ENCODE results near the gene ZSWIM1.
"Not testable (repeated sequence)": the region's sequence is repeated elsewhere in the genome, so short reads cannot be mapped to it uniquely, and the experiment has no call there.

Gene ZSWIM1

GRCh38 chr20:45926731-45927070 lies 45.7 kb downstream of the ZSWIM1 start:
- DNase-seq (ENCODE audit: low read depth), result no peak
- no peak for TF ChIP-seq CTCF (IDR thresholded peaks at IDR 0.05; ENCODE audit: control insufficient read depth, insufficient read depth, low read depth, low read length, missing control alignments)
- H3K4me3 ChIP-seq (ENCODE audit: control insufficient read depth, low read depth, low read length), result no peak overlapping the region

GRCh38 chr20:45927071-45927878 lies 46.2 kb downstream of the ZSWIM1 start:
- DNase-seq (ENCODE audit: low read depth), result no peak
- no peak for TF ChIP-seq CTCF (IDR thresholded peaks at IDR 0.05; ENCODE audit: control insufficient read depth, insufficient read depth, low read depth, low read length, missing control alignments)
- H3K4me3 ChIP-seq (ENCODE audit: control insufficient read depth, low read depth, low read length), result no peak overlapping the region

GRCh38 chr20:45931680-45932079 lies 50.7 kb downstream of the ZSWIM1 start:
- H3K4me3 ChIP-seq (ENCODE audit: control insufficient read depth, low read depth, low read length), result not testable (repeated sequence)

DNA sequence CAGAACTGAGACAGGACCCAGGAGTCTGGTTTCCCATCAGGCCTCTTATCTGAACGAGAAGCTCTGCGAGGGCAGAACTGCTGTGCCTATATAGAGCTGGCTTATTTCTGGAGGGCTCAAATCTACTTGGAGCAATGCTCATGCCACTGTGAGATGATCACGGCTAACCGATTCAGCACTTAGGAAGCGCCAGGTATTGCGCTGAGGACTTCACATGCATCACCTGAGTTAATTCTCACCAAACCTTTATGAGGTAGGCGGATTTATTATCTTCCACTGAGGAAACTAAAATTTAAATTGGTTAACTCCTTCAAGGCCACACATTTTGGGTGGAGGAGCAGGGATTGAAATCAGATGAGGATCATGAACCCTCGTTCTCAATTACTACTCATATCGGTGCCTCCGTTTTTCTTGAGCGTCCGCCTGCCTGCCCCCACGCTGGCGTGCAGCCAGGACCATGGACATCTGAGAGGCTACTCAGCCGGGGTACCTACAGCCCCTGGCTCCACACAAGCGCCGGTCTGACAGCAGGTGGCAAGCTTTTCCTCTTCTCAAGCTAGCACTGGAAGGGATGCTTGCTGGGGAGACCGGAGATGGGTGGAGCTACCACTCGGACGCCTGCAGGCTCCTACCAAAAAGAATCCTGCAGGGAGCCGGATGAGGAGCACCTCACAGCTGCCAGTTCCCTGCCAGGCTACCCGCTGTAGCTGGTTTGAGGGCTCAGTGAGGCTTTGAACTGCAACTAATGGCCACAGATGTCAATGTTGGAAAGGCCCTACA lies 52.4 kb downstream of the ZSWIM1 start:
- DNase-seq (ENCODE audit: low read depth), result no peak
- TF ChIP-seq CTCF (IDR thresholded peaks at IDR 0.05; ENCODE audit: control insufficient read depth, insufficient read depth, low read depth, low read length, missing control alignments), result peak; percentile 40
- H3K4me3 ChIP-seq (ENCODE audit: control insufficient read depth, low read depth, low read length), result peak overlapping the region; percentile 95

More at GRCh38 chr20:45931680-45932079, 50.7 kb downstream of the ZSWIM1 start:
- not testable (repeated sequence) for DNase-seq (ENCODE audit: low read depth)

- no peak for DNase-seq (ENCODE audit: low read depth)
These were observed 53.1 kb downstream of the ZSWIM1 start for GRCh38 chr20:45934046-45934585.

More at GRCh38 chr20:45934046-45934585, 53.1 kb downstream of the ZSWIM1 start:
- H3K4me3 ChIP-seq (ENCODE audit: control insufficient read depth, low read depth, low read length), result peak overlapping the region; percentile 95
- no peak for TF ChIP-seq CTCF (IDR thresholded peaks at IDR 0.05; ENCODE audit: control insufficient read depth, insufficient read depth, low read depth, low read length, missing control alignments)
